Lung (tissue), 12 donors: ENCODE results near the gene TPMT. TPM values are rescaled to one million over a fixed set of nuclear protein-coding genes. Genes with fewer than 3 reads are reported as not detected.

ENCODE experiments used
- ATAC-seq: fragments of 200-7000 bp; cut with Tn5 transposase; one replicate; pipeline ENCODE4 v1.9.1; 2020; ENCODE audit warnings: moderate number of reproducible peaks; ENCODE audit not compliant: insufficient read depth, low FRiP score
- DNase-seq, 3 donors: peaks; one replicate each; pipeline ENCODE4 v3.0.0-alpha.2; 2013 to 2017
- H3K27ac ChIP-seq, 2 donors: one replicate each; pipeline ENCODE4 v1.5.1; 2013; ENCODE audit warnings: mild to moderate bottlenecking in 2 of 2, moderate library complexity in 2 of 2, control low read depth in 1 of 2, inconsistent platforms in 1 of 2, low read depth in 1 of 2, low read length in 1 of 2
- H3K27me3 ChIP-seq, 3 donors: one replicate each; pipeline ENCODE4 v1.5.1; 2013; ENCODE audit warnings: low read length in 2 of 3; ENCODE audit not compliant: control insufficient read depth in 3 of 3, insufficient read depth in 3 of 3
- H3K36me3 ChIP-seq, 4 donors: one replicate each; pipeline ENCODE4 v1.5.1; 2013; ENCODE audit warnings: low read length in 4 of 4, mild to moderate bottlenecking in 1 of 4, moderate library complexity in 1 of 4; ENCODE audit not compliant: control insufficient read depth in 4 of 4, insufficient read depth in 4 of 4
- H3K4me1 ChIP-seq, 5 donors: one replicate each; pipeline ENCODE4 v1.5.1; 2013; ENCODE audit warnings: low read length in 5 of 5, mild to moderate bottlenecking in 2 of 5, moderate library complexity in 1 of 5; ENCODE audit not compliant: control insufficient read depth in 5 of 5, insufficient read depth in 5 of 5
- H3K4me3 ChIP-seq: one replicate; pipeline ENCODE4 v1.5.1; 2013; ENCODE audit warnings: mild to moderate bottlenecking, control low read depth, moderate library complexity
- H3K9ac ChIP-seq, 2 donors: one replicate each; pipeline ENCODE4 v1.5.1; 2013; ENCODE audit warnings: low read length in 2 of 2, control low read depth in 1 of 2; ENCODE audit not compliant: insufficient read depth in 1 of 2
- H3K9me3 ChIP-seq, 4 donors: one replicate each; pipeline ENCODE4 v1.5.1; 2013; ENCODE audit warnings: low read length in 3 of 4, mild to moderate bottlenecking in 1 of 4, moderate library complexity in 1 of 4; ENCODE audit not compliant: control insufficient read depth in 4 of 4, insufficient read depth in 3 of 4
- WGBS, 2 donors: extraction: QIAGEN DNeasy Blood & Tissue Kit; methylation state at CpG; one replicate each; pipeline ENCODE4 v1.1.7; 2013; 5-methylcytosine and 5-hydroxymethylcytosine counted together
- polyA plus RNA-seq, 2 donors: library from polyadenylated mRNA; stranded (reverse); fragments of 200-250 nt; gene quantifications; one replicate each; pipeline ENCODE4 v1.2.1, GENCODE V29; 2013
- total RNA-seq, 2 donors: library from RNA; depleted of rRNA in 1 of 2; stranded (reverse); fragments of >200 nt in 1 of 2; gene quantifications; one replicate each; pipeline ENCODE4 v1.2.1, GENCODE V29; 2014 to 2021
- TF ChIP-seq, protein P1 (sequence below): IDR thresholded peaks from 2 replicates; pipeline ENCODE4 v1.5.1; 2012; ENCODE audit warnings: mild to moderate bottlenecking; ENCODE audit errors: control extremely low read depth, extremely low read depth
- donor health status: control.
- donor health status: control.
- donor health status: Bipolar disorder and iron deficiency.
- donor health status: healthy.
- donor health status: DM: yes; HTN: yes; CAD: no.

Gene TPMT
- total and polyA plus RNA-seq, 4 donors, result 9.6 to 17.6 (median 13.8) TPM

DNA sequence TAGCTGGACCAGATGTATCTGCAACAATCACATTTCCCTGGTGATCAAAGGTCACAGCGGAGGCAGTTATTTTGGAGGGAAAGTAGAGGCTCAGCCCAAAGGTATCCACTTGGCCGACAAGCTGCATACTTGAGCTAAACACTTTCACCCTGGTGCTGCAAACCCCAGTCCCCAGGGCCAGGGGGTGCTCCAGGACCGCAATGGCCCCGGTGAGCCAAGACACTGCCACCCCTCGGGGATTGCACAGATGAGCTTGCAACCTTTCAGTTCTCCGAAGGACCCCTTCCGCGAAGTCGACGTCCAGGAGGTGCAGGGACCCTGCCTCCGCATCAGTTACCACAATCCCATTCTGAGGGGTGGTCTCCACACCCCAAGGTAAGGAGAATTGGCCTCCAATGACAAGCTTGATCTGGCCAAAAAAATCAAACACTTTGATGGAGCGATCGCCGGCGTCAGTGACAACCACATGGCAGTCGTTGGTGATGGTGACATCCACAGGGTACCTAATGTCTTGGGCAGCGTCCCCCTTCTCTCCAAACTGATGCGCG is 33.2 kb downstream of the TPMT start:
- TF ChIP-seq, protein P1, sequence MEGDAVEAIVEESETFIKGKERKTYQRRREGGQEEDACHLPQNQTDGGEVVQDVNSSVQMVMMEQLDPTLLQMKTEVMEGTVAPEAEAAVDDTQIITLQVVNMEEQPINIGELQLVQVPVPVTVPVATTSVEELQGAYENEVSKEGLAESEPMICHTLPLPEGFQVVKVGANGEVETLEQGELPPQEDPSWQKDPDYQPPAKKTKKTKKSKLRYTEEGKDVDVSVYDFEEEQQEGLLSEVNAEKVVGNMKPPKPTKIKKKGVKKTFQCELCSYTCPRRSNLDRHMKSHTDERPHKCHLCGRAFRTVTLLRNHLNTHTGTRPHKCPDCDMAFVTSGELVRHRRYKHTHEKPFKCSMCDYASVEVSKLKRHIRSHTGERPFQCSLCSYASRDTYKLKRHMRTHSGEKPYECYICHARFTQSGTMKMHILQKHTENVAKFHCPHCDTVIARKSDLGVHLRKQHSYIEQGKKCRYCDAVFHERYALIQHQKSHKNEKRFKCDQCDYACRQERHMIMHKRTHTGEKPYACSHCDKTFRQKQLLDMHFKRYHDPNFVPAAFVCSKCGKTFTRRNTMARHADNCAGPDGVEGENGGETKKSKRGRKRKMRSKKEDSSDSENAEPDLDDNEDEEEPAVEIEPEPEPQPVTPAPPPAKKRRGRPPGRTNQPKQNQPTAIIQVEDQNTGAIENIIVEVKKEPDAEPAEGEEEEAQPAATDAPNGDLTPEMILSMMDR, result no peak
- no peak overlapping the region for H3K9ac ChIP-seq
- DNase-seq (no peak), ATAC-seq (no peak)
- H3K4me1 ChIP-seq, result peaks cover 0 to 6% (median 2%) of the 10 kb centered on the region in 5 donors
- whole genome bisulfite sequencing, 2 donors, result 79 to 81% methylated on average over 19 of the region's 19 CpGs
- no peak overlapping the region for H3K4me3 ChIP-seq
- no peaks in the 10 kb centered on the region for H3K9me3 ChIP-seq
- H3K27me3 ChIP-seq, result no peaks in the 10 kb centered on the region
- no peaks in the 10 kb centered on the region for H3K36me3 ChIP-seq
- H3K27ac ChIP-seq, result no peak overlapping the region

DNA sequence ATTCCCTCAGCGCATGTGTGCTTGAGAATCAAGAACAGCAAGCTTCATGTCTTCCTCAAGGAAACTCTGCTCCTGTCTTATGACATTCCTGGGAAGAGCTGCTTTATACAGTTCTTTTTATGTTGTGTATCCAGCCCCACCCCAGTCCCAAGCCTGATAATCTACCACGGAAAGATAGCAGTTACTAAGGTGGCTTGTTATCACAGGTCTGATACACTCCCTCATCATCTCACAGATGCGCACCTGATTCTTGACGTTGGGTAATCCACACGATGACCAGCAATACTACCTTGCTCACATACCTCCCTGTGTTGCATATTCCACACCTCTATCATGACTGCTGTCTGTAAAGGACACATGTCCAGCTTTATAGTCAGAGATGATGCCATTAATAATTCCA is 35.6 kb downstream of the TPMT start:
- Histone ChIP-seq H3K4me3 (no peak overlapping the region), H3K36me3 (no peaks in the 10 kb centered on the region), H3K27ac (no peak overlapping the region), H3K27me3 (no peaks in the 10 kb centered on the region), H3K4me1 (peaks cover 0 to 6% (median 2%) of the 10 kb centered on the region in 5 donors), H3K9ac (no peak overlapping the region), H3K9me3 (no peaks in the 10 kb centered on the region)
- TF ChIP-seq, protein P1, result no peak
- 78 to 92% methylated on average over 5 of the region's 5 CpGs for WGBS, 2 donors
- no peak for ATAC-seq
- no peak for DNase-seq

DNA sequence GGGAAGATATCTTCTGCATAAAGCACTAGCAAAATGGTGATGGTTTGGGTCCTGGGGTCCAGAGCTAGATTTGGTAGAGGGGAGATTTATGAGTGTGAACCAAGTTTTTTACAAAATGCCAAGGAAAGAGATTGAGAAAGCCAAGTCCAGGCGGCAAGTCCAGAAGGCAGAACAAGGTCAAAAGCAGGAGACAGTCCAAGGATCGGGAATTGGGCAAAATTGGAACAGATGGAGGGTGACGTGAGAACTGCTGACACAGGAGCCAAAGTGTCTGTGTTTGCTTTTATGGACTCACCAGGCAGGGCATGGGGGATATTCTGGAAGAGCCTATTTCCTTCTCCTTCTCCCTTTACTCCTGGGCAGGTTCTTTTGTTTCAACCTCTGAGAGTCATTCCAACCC is 36.5 kb downstream of the TPMT start:
- Histone ChIP-seq H3K36me3 (no peaks in the 10 kb centered on the region), H3K4me3 (no peak overlapping the region), H3K4me1 (peaks cover 0 to 6% (median 2%) of the 10 kb centered on the region in 5 donors), H3K27me3 (no peaks in the 10 kb centered on the region), H3K27ac (no peak overlapping the region), H3K9me3 (no peaks in the 10 kb centered on the region), H3K9ac (no peak overlapping the region)
- TF ChIP-seq, protein P1, result no peak
- no peak for DNase-seq
- 61 to 71% methylated on average over 3 of the region's 3 CpGs for WGBS, 2 donors
- no peak for ATAC-seq

DNA sequence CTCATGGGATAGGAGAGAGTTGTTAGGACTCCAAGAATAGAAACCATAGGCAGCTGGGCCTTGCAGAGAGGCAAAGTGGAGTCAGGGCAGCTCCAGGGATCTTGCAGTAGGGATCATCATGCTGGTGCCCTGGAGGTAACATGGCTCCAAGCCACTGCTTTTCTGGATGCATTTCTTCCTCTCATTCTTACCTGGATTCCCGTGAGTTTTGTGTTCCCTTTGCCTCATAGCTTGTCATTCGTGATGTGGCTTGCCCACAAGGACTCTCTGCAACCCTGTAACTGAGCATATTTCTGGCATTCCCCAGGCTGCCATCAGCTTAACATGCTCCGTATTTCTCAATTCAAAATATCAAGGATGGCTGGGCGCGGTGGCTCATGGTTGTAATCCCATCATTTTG is 37.7 kb downstream of the TPMT start:
- ATAC-seq (no peak), DNase-seq (no peak)
- Histone ChIP-seq H3K9me3 (no peaks in the 10 kb centered on the region), H3K9ac (no peak overlapping the region), H3K36me3 (no peaks in the 10 kb centered on the region), H3K27me3 (no peaks in the 10 kb centered on the region), H3K27ac (no peak overlapping the region), H3K4me3 (no peak overlapping the region), H3K4me1 (peaks cover 0 to 4% (median 0%) of the 10 kb centered on the region in 5 donors)
- WGBS, 2 donors, result 89 to 91% methylated on average over 5 of the region's 5 CpGs
- TF ChIP-seq, protein P1, result no peak
